ENCODE data around the gene PRRG3.

- no peak for TF ChIP-seq CTCF (IDR thresholded peaks at IDR 0.05)
- no peak for TF ChIP-seq POLR2A (IDR thresholded peaks at IDR 0.05)
- no peak for TF ChIP-seq EP300 (IDR thresholded peaks at IDR 0.05)
- no peak for TF ChIP-seq POLR2AphosphoS5 (IDR thresholded peaks at IDR 0.05)
Observed at GRCh38 chrX:151754047-151754429, 58.8 kb downstream of the PRRG3 start.
